IPS DF 6.9 (cell line): ENCODE data around the gene SPECC1.
"Not testable (repeated sequence)": the region's sequence is repeated elsewhere in the genome, so short reads cannot be mapped to it uniquely, and the experiment has no call there.

Experiments used
- DNase-seq: peaks from one replicate; pipeline ENCODE4 v3.0.0-alpha.2; 2013; ENCODE audit warnings: low read depth, low spot score
- H3K27ac ChIP-seq: one replicate; pipeline ENCODE4 v1.5.1; 2013; ENCODE audit warnings: low read length, control low read depth
- H3K27me3 ChIP-seq: 2 replicates; pipeline ENCODE4 v1.6.1; 2013; ENCODE audit warnings: mild to moderate bottlenecking, low read length; ENCODE audit not compliant: control insufficient read depth, insufficient read depth
- H3K36me3 ChIP-seq: 2 replicates; pipeline ENCODE4 v1.6.1; 2013; ENCODE audit warnings: low read length; ENCODE audit not compliant: control insufficient read depth, insufficient read depth
- H3K4me1 ChIP-seq: 2 replicates; pipeline ENCODE4 v1.6.1; 2013; ENCODE audit warnings: low read length; ENCODE audit not compliant: control insufficient read depth, insufficient read depth
- H3K4me3 ChIP-seq: 2 replicates; pipeline ENCODE4 v1.5.1; 2013; ENCODE audit warnings: mild to moderate bottlenecking, low read length
- H3K9me3 ChIP-seq: 2 replicates; pipeline ENCODE4 v1.6.1; 2013; ENCODE audit warnings: low read length, inconsistent platforms; ENCODE audit not compliant: control insufficient read depth, insufficient read depth
- WGBS: extraction: QIAGEN DNeasy Blood & Tissue Kit; methylation state at CpG from one replicate; pipeline ENCODE4 v1.1.7; 2013; ENCODE audit warnings: mixed read lengths, missing lambda C conversion rate; ENCODE audit not compliant: insufficient read length, insufficient coverage; 5-methylcytosine and 5-hydroxymethylcytosine counted together

Gene SPECC1

DNA sequence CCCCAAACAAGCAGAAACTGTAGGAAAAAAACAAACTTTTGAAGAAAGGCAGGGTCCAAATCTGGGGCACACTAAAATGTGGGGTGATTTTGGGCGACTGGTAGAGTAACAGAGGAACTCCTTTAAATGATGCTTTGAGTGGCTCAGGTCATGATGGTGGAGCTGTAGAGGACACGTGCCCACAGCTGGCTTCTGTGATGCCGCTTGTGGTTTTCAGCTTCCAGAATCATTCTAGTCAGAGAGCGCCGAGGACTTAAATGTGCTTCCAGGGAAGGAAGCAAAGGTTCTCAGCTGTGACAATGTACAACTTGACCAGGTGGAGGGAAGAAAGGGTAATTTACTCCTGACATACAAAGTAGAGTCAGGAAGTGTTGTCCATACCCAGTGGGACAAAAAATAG, 295.8 kb downstream of the SPECC1 start:
- Histone ChIP-seq H3K4me3 (no peak overlapping the region), H3K9me3 (peaks cover 2% of the 10 kb centered on the region; the same call in 1 of the 2 replicates), H3K27ac (no peak overlapping the region), H3K27me3 (no peaks in the 10 kb centered on the region), H3K36me3 (no peaks in the 10 kb centered on the region), H3K4me1 (no peaks in the 10 kb centered on the region)
- no peak for DNase-seq
- no CpG with 5 or more reads among the region's 5 CpGs for WGBS

DNA sequence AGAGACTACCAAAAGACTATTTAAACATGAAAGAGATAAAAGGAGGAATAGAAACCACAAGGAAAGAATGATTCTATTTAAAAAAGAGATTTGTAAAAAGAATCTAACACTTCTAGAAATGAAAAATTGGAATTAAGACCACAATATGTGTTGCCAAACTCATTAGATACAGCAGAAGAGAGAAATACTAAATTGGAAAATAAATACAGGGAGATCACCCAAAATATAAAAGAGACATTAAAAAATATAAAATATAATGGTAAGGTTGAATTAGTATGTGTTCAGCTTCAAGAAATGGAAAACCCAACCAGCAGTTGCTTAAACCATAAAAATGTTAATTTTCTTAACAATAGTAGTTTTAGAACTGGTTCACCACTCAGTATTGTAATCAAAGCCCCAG, 297.8 kb downstream of the SPECC1 start:
- no peaks in the 10 kb centered on the region for H3K4me1 ChIP-seq
- DNase-seq, result no peak
- H3K4me3 ChIP-seq, result no peak overlapping the region
- no peaks in the 10 kb centered on the region for H3K36me3 ChIP-seq
- H3K27ac ChIP-seq, result no peak overlapping the region
- H3K27me3 ChIP-seq, result no peaks in the 10 kb centered on the region
- peaks cover 2% of the 10 kb centered on the region; the same call in 1 of the 2 replicates for H3K9me3 ChIP-seq

DNA sequence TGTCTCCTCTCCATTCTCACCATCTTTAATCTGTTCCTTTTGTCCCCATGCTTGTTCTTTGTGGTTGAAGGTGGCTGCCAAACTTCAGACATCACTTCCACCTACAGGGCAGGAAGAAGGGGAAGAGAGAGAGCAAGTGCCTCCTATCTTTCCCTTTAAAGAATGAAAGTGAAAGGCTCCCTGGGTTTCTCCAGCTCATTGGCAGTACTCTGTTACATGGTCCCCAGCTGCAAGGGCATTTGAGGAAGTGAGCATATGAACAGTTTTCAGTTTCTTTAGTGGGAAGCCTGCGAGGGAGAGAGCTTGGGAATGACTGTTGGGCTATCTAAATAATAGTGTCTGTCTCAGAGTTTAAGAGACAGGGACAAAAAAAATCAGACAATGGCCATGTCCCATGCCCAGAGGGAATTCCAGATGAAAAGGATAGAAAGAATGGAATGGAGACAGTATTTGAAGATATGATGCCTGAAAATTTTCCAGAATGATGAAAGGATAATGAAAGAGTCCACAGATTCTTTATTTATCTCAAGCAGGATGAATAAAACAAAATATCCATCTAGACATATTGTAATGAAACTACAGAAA, 298.3 kb downstream of the SPECC1 start:
- H3K4me3 ChIP-seq, result no peak overlapping the region
- DNase-seq, result no peak
- H3K27me3 ChIP-seq, result no peaks in the 10 kb centered on the region
- no peaks in the 10 kb centered on the region for H3K36me3 ChIP-seq
- no peaks in the 10 kb centered on the region for H3K4me1 ChIP-seq
- no peak overlapping the region for H3K27ac ChIP-seq
- H3K9me3 ChIP-seq, result peaks cover 2% of the 10 kb centered on the region; the same call in 1 of the 2 replicates
- no CpG with 5 or more reads among the region's 1 CpG for WGBS

DNA sequence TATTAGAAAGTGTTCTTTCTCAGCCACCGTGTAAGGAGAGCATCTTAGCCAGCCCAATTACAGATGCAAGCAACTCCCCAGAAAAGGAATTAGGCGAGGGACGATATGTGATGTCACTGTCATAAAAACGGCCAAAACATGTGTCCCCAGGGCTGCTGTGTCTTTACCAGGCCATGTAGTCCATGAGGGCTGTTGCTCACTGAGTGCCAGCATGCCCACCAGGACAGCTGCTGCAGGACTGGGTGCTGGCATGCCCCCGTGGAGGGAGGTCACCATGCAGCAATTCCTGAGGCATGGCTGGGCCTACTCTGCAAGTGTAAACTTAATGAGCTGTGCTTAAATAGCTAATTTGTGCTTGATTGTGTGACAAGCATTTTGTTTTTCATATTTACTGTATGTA, 301.3 kb downstream of the SPECC1 start:
- WGBS, result no CpG with 5 or more reads among the region's 5 CpGs
- no peak for DNase-seq
- Histone ChIP-seq H3K9me3 (peaks cover 2% of the 10 kb centered on the region; the same call in 1 of the 2 replicates), H3K27ac (no peak overlapping the region), H3K36me3 (no peaks in the 10 kb centered on the region), H3K27me3 (no peaks in the 10 kb centered on the region), H3K4me1 (no peaks in the 10 kb centered on the region), H3K4me3 (no peak overlapping the region)

DNA sequence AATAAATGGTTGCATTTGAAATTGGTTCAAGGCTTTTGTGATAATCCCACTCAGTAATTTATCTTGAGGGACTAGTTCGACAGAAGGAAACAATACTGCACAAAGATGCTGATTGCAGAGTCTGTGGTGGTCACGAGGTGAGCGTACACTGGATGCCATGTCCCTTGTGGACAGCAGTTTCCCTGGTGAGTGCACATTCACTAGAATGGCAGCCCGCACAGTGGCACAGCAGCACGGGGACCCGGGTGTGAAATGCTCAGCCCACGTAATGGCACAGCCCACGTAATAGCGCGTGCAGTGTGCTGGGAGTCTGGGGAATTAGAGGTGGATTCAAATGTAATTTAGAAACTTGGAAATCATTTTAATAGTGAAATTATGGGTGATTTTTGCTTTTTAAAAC, 304.1 kb downstream of the SPECC1 start:
- H3K27me3 ChIP-seq, result no peaks in the 10 kb centered on the region
- WGBS, result no CpG with 5 or more reads among the region's 10 CpGs
- H3K4me1 ChIP-seq, result no peaks in the 10 kb centered on the region
- H3K27ac ChIP-seq, result no peak overlapping the region
- no peaks in the 10 kb centered on the region for H3K9me3 ChIP-seq
- DNase-seq, result no peak
- no peak overlapping the region for H3K4me3 ChIP-seq
- 0 out of 2 replicates have a peak, but pooled peaks cover 2% of the 10 kb centered on the region for H3K36me3 ChIP-seq

DNA sequence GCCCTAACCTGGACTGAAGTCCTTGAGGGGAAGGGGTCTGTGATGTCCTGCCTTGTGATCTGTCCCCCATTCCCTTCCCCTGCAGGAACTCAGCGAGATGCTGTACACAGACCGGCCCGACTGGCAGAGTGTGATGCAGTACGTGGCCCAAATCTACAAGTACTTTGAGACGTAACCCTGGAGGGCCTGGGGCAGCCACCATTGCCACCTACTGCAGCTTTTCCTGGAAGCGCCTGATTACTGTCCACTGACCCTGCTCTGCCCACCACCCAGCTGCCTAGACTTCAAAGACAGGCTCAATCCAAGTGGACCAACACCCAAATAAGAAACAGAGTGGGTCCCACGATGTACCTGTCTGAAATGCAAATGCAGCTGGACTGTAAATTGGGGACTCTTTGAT, 304.7 kb downstream of the SPECC1 start:
- no peak for DNase-seq
- no CpG with 5 or more reads among the region's 7 CpGs for WGBS
- H3K4me3 ChIP-seq, result no peak overlapping the region
- no peaks in the 10 kb centered on the region for H3K4me1 ChIP-seq
- H3K27ac ChIP-seq, result no peak overlapping the region
- H3K27me3 ChIP-seq, result no peaks in the 10 kb centered on the region
- H3K9me3 ChIP-seq, result no peaks in the 10 kb centered on the region
- H3K36me3 ChIP-seq, result 0 out of 2 replicates have a peak, but pooled peaks cover 2% of the 10 kb centered on the region

DNA sequence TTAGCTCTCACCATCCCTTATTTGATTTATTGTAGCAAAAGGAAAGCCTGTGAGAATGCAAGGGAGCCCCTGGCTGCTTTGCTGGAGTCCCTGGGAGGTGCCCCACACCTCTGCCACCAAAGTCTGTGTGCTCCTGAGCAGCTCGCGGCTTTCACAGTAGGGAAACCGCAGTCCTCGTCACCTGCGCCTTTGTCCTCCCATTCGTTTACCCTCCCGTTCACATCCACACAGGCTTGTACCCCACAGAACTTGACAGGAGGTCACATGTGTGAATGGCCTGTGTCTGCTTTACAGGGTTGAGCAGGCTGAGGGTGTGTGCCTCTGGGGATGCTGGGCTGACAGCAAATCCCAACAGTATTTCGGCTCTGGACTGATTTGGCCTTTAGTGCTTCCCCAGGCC, 305.7 kb downstream of the SPECC1 start:
- no peaks in the 10 kb centered on the region for H3K9me3 ChIP-seq
- H3K27ac ChIP-seq, result no peak overlapping the region
- no CpG with 5 or more reads among the region's 8 CpGs for WGBS
- no peak for DNase-seq
- H3K27me3 ChIP-seq, result no peaks in the 10 kb centered on the region
- 0 out of 2 replicates have a peak, but pooled peaks cover 2% of the 10 kb centered on the region for H3K36me3 ChIP-seq
- H3K4me3 ChIP-seq, result no peak overlapping the region
- no peaks in the 10 kb centered on the region for H3K4me1 ChIP-seq

DNA sequence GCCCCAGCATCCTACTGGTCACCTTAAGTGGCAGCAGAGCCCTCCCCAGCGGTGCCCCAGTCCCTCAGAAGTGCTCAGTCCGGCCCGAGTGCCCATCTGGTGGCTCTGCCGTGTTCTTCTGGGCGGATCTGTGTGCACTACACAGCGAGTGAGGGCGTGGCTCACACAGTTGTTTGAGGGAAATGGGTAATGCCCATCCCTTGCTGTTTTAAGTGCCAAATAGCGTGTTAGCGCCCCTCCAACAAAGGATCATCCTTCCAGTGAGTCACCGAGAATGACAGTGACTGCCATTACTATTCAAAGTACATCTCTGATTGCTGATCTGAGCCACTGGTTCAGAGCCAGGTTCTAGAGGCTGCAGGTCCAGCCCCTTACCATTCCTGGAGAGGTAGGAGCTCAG, 306.2 kb downstream of the SPECC1 start:
- Histone ChIP-seq H3K9me3 (no peaks in the 10 kb centered on the region), H3K4me1 (no peaks in the 10 kb centered on the region), H3K27me3 (no peaks in the 10 kb centered on the region), H3K4me3 (no peak overlapping the region), H3K36me3 (0 out of 2 replicates have a peak, but pooled peaks cover 2% of the 10 kb centered on the region), H3K27ac (no peak overlapping the region)
- DNase-seq, result no peak
- no CpG with 5 or more reads among the region's 10 CpGs for WGBS

DNA sequence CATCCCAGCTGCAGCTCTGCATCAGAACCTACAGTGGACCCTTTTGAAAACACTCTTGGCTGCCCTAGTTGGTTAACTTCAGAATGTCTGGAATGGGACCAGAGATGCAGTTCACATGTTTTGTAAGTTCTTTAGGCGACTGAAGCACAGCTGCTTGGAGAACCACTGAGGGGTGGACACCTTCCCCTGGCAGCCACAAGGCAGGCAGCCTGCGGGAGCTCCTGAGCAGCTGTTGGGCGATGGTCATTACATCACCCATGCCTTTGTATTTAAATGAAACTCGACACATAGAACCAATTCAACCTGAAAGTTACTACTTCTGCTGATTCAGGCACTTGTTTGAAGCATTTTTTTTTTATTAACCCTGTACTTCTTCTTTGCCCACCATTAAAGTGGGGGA, 306.7 kb downstream of the SPECC1 start:
- no CpG with 5 or more reads among the region's 4 CpGs for WGBS
- no peaks in the 10 kb centered on the region for H3K9me3 ChIP-seq
- H3K4me1 ChIP-seq, result no peaks in the 10 kb centered on the region
- no peak for DNase-seq
- H3K27ac ChIP-seq, result no peak overlapping the region
- H3K27me3 ChIP-seq, result no peaks in the 10 kb centered on the region
- H3K4me3 ChIP-seq, result no peak overlapping the region
- 0 out of 2 replicates have a peak, but pooled peaks cover 2% of the 10 kb centered on the region for H3K36me3 ChIP-seq

DNA sequence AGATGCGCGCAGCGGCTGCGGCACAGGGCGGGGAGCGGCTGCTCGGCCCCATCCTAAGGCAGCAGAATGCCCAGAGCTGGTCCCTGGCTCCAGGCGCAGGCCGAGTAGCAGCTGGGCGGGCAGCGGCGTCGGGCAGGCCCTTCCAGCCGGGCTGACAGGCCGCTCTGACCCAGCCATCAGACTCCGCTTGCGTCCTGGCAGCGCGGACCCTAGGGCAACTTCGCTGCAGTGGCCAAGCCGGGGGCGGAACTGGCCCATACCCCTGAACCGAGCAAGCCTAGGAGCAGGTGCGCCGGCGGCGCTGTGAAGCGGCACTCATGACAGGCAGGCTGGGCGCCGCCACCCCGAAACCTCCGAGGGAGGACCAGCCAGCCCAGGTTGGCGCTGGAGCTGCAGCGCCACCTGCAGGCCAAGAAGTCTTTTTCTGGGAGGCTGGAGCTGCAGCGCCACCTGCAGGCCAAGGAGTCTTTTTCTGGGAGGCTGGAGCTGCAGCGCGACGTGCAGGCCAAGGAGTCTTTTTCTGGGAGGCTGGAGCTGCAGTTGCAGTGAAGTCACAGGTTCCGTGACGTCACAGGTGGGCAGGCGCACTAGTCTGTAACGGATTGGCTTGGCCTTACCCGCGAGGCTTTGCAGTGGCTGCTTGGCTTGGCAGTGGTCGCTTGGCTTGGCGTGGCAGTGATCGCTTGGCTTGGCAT, 311.5 kb downstream of the SPECC1 start:
- not testable (repeated sequence) for H3K4me1 ChIP-seq, H3K4me3 ChIP-seq, H3K9me3 ChIP-seq, H3K27me3 ChIP-seq, H3K36me3 ChIP-seq, H3K27ac ChIP-seq
- DNase-seq, result peak; percentile 18
- WGBS, result no CpG with 5 or more reads among the region's 47 CpGs

DNA sequence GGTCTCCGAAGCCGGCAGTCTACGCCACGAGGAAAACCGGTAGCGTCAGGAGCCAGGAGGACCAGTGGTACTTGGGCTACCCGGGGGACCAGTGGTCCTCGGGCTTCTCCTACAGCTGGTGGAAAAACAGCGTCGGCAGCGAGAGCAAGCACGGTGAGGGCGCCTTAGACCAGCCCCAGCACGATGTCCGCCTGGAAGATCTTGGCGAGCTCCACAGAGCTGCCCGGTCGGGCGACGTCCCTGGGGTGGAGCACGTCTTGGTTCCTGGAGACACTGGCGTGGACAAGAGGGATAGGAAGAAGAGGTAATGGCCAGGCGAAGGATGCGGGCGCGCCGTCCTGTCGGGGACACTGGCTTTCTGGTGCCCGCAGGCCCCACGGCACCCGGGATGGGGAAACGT, 312.2 kb downstream of the SPECC1 start:
- not testable (repeated sequence) for DNase-seq, H3K27ac ChIP-seq
- no CpG with 5 or more reads among the region's 32 CpGs for WGBS

More for the DNA sequence above, 312.2 kb downstream of the SPECC1 start:
- H3K4me1 ChIP-seq, H3K4me3 ChIP-seq, H3K27me3 ChIP-seq, H3K36me3 ChIP-seq, H3K9me3 ChIP-seq: not testable (repeated sequence)
